GM23338 (cell line): ENCODE data around the gene SPACA5.
"Not testable (repeated sequence)": the region's sequence is repeated elsewhere in the genome, so short reads cannot be mapped to it uniquely, and the experiment has no call there.

Experiments
- CREB1 ChIP-seq: fragments of 250-450 bp; sonication (Bioruptor Pico); IDR thresholded peaks from 2 replicates; pipeline ENCODE4 v1.5.0; 2020; ENCODE audit warnings: low read depth, mild to moderate bottlenecking, moderate library complexity
- EZH2 ChIP-seq: fragments of 200-600 bp; sonication (generic); IDR thresholded peaks from one replicate; pipeline ENCODE4 v1.8.0; 2017; ENCODE audit warnings: antibody characterized with exemption, mild to moderate bottlenecking, low read depth; ENCODE audit not compliant: unreplicated experiment
- EZH2phosphoT487 ChIP-seq: fragments of 200-600 bp; sonication (generic); IDR thresholded peaks from one replicate; pipeline ENCODE4 v1.8.1; 2018; ENCODE audit warnings: antibody characterized with exemption; ENCODE audit not compliant: unreplicated experiment
- JUNB ChIP-seq: IDR thresholded peaks from one replicate; pipeline ENCODE4 v1.6.1; 2016; ENCODE audit warnings: antibody characterized with exemption; ENCODE audit not compliant: unreplicated experiment
- NANOG ChIP-seq: IDR thresholded peaks from 2 replicates; pipeline ENCODE4 v1.6.1; 2016; ENCODE audit warnings: antibody characterized with exemption, borderline replicate concordance
- POLR2AphosphoS5 ChIP-seq: IDR thresholded peaks from 2 replicates; pipeline ENCODE4 v1.6.1; 2016; ENCODE audit warnings: antibody characterized with exemption, low read depth
- STAT1 ChIP-seq: IDR thresholded peaks from one replicate; pipeline ENCODE4 v1.6.1; 2016; ENCODE audit warnings: antibody characterized with exemption; ENCODE audit not compliant: unreplicated experiment
- ZNF114 ChIP-seq: fragments of 250-450 bp; sonication (Bioruptor Pico); IDR thresholded peaks from 2 replicates; pipeline ENCODE4 v1.5.0; 2020; ENCODE audit warnings: mild to moderate bottlenecking, moderate library complexity
- ZNF331 ChIP-seq: fragments of 250-450 bp; sonication (Bioruptor Pico); IDR thresholded peaks from 2 replicates; pipeline ENCODE4 v1.5.0; 2020; ENCODE audit warnings: low read depth, mild to moderate bottlenecking, moderate library complexity
- TF ChIP-seq, protein P1 (sequence below), 2 experiments: fragments of 200-600 bp in 1 of 2; sonication (generic) in 1 of 2; conservative IDR thresholded peaks; 2 replicates each; pipeline versions ENCODE4 v1.5.1 to v1.6.1; 2016 to 2017; ENCODE audit warnings: antibody characterized with exemption in 2 of 2, low read depth in 2 of 2, mild to moderate bottlenecking in 2 of 2, moderate library complexity in 1 of 2
- TF ChIP-seq, protein P2 (sequence below): IDR thresholded peaks from one replicate; pipeline ENCODE4 v1.6.1; 2018; ENCODE audit warnings: antibody characterized with exemption; ENCODE audit not compliant: unreplicated experiment
- TF ChIP-seq, protein P3 (sequence below): fragments of 250-450 bp; sonication (Bioruptor Pico); IDR thresholded peaks from 2 replicates; pipeline ENCODE4 v1.5.0; 2020; ENCODE audit warnings: mild to moderate bottlenecking, moderate library complexity
- TF ChIP-seq, protein P4 (sequence below): IDR thresholded peaks from 2 replicates; pipeline ENCODE4 v1.6.1; 2016; ENCODE audit warnings: antibody characterized with exemption

DNA sequence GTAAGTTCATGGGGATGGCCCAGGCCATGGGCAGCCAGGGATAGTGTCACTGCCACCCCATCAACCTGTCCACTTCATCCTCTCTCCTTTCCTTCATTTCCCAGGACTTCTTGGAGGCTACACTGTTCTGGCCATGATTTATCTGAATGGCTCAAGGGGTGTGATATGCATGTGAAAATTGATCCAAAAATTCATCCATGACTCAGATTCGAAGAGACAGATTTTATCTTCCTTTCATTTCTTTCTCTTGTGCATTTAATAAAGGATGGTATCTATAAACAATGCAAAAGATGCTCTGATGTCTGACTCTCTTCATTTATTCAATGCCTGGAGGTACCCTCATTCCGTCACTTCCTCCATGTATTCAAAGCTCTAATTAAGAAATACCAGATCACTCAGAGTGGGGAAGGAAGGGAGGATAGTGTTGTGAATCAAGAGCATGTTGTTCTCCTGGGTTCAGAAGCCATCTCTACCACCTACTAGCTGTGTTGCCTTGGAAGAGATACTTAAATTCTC, 2.7 kb downstream of the SPACA5 start:
- TF ChIP-seq, protein P1, sequence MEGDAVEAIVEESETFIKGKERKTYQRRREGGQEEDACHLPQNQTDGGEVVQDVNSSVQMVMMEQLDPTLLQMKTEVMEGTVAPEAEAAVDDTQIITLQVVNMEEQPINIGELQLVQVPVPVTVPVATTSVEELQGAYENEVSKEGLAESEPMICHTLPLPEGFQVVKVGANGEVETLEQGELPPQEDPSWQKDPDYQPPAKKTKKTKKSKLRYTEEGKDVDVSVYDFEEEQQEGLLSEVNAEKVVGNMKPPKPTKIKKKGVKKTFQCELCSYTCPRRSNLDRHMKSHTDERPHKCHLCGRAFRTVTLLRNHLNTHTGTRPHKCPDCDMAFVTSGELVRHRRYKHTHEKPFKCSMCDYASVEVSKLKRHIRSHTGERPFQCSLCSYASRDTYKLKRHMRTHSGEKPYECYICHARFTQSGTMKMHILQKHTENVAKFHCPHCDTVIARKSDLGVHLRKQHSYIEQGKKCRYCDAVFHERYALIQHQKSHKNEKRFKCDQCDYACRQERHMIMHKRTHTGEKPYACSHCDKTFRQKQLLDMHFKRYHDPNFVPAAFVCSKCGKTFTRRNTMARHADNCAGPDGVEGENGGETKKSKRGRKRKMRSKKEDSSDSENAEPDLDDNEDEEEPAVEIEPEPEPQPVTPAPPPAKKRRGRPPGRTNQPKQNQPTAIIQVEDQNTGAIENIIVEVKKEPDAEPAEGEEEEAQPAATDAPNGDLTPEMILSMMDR (conservative IDR thresholded peaks at IDR 0.05; ENCODE audit: low read depth in 2 of 2), result not testable (repeated sequence)
- TF ChIP-seq, protein P2, sequence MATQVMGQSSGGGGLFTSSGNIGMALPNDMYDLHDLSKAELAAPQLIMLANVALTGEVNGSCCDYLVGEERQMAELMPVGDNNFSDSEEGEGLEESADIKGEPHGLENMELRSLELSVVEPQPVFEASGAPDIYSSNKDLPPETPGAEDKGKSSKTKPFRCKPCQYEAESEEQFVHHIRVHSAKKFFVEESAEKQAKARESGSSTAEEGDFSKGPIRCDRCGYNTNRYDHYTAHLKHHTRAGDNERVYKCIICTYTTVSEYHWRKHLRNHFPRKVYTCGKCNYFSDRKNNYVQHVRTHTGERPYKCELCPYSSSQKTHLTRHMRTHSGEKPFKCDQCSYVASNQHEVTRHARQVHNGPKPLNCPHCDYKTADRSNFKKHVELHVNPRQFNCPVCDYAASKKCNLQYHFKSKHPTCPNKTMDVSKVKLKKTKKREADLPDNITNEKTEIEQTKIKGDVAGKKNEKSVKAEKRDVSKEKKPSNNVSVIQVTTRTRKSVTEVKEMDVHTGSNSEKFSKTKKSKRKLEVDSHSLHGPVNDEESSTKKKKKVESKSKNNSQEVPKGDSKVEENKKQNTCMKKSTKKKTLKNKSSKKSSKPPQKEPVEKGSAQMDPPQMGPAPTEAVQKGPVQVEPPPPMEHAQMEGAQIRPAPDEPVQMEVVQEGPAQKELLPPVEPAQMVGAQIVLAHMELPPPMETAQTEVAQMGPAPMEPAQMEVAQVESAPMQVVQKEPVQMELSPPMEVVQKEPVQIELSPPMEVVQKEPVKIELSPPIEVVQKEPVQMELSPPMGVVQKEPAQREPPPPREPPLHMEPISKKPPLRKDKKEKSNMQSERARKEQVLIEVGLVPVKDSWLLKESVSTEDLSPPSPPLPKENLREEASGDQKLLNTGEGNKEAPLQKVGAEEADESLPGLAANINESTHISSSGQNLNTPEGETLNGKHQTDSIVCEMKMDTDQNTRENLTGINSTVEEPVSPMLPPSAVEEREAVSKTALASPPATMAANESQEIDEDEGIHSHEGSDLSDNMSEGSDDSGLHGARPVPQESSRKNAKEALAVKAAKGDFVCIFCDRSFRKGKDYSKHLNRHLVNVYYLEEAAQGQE, result not testable (repeated sequence)
- not testable (repeated sequence) for TF ChIP-seq EZH2; POLR2AphosphoS5; NANOG; ZNF331 (CRISPR knock-in tag); CREB1 (CRISPR knock-in tag); EZH2phosphoT487; JUNB; ZNF114; STAT1
- TF ChIP-seq, protein P3, sequence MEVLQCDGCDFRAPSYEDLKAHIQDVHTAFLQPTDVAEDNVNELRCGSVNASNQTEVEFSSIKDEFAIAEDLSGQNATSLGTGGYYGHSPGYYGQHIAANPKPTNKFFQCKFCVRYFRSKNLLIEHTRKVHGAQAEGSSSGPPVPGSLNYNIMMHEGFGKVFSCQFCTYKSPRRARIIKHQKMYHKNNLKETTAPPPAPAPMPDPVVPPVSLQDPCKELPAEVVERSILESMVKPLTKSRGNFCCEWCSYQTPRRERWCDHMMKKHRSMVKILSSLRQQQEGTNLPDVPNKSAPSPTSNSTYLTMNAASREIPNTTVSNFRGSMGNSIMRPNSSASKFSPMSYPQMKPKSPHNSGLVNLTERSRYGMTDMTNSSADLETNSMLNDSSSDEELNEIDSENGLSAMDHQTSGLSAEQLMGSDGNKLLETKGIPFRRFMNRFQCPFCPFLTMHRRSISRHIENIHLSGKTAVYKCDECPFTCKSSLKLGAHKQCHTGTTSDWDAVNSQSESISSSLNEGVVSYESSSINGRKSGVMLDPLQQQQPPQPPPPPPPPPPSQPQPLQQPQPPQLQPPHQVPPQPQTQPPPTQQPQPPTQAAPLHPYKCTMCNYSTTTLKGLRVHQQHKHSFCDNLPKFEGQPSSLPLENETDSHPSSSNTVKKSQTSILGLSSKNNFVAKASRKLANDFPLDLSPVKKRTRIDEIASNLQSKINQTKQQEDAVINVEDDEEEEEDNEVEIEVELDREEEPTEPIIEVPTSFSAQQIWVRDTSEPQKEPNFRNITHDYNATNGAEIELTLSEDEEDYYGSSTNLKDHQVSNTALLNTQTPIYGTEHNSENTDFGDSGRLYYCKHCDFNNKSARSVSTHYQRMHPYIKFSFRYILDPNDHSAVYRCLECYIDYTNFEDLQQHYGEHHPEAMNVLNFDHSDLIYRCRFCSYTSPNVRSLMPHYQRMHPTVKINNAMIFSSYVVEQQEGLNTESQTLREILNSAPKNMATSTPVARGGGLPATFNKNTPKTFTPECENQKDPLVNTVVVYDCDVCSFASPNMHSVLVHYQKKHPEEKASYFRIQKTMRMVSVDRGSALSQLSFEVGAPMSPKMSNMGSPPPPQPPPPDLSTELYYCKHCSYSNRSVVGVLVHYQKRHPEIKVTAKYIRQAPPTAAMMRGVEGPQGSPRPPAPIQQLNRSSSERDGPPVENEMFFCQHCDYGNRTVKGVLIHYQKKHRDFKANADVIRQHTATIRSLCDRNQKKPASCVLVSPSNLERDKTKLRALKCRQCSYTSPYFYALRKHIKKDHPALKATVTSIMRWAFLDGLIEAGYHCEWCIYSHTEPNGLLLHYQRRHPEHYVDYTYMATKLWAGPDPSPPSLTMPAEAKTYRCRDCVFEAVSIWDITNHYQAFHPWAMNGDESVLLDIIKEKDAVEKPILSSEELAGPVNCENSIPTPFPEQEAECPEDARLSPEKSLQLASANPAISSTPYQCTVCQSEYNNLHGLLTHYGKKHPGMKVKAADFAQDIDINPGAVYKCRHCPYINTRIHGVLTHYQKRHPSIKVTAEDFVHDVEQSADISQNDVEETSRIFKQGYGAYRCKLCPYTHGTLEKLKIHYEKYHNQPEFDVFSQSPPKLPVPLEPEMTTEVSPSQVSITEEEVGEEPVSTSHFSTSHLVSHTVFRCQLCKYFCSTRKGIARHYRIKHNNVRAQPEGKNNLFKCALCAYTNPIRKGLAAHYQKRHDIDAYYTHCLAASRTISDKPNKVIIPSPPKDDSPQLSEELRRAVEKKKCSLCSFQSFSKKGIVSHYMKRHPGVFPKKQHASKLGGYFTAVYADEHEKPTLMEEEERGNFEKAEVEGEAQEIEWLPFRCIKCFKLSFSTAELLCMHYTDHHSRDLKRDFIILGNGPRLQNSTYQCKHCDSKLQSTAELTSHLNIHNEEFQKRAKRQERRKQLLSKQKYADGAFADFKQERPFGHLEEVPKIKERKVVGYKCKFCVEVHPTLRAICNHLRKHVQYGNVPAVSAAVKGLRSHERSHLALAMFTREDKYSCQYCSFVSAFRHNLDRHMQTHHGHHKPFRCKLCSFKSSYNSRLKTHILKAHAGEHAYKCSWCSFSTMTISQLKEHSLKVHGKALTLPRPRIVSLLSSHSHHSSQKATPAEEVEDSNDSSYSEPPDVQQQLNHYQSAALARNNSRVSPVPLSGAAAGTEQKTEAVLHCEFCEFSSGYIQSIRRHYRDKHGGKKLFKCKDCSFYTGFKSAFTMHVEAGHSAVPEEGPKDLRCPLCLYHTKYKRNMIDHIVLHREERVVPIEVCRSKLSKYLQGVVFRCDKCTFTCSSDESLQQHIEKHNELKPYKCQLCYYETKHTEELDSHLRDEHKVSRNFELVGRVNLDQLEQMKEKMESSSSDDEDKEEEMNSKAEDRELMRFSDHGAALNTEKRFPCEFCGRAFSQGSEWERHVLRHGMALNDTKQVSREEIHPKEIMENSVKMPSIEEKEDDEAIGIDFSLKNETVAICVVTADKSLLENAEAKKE (CRISPR knock-in tag), result not testable (repeated sequence)
- TF ChIP-seq, protein P4, sequence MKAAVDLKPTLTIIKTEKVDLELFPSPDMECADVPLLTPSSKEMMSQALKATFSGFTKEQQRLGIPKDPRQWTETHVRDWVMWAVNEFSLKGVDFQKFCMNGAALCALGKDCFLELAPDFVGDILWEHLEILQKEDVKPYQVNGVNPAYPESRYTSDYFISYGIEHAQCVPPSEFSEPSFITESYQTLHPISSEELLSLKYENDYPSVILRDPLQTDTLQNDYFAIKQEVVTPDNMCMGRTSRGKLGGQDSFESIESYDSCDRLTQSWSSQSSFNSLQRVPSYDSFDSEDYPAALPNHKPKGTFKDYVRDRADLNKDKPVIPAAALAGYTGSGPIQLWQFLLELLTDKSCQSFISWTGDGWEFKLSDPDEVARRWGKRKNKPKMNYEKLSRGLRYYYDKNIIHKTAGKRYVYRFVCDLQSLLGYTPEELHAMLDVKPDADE, result not testable (repeated sequence)
